MM.1S (cell line): ENCODE measurements around the gene CDH4.

ENCODE experiments used
- EZH2 ChIP-seq: fragments of 300-600 bp; sonication (generic); optimal IDR thresholded peaks from 2 replicates; pipeline ENCODE3; 2017; ENCODE audit warnings: low read depth, mild to moderate bottlenecking, antibody characterized with exemption, low read length, mixed read lengths
- TF ChIP-seq, protein P1 (sequence below): fragments of 300-600 bp; sonication (generic); IDR thresholded peaks from 2 replicates; pipeline ENCODE4 v1.5.1; 2016; ENCODE audit warnings: antibody characterized with exemption, low read length, mixed read lengths

GRCh38 chr20:61796738-61797137 is 544.7 kb downstream of the CDH4 start:
- TF ChIP-seq, protein P1, sequence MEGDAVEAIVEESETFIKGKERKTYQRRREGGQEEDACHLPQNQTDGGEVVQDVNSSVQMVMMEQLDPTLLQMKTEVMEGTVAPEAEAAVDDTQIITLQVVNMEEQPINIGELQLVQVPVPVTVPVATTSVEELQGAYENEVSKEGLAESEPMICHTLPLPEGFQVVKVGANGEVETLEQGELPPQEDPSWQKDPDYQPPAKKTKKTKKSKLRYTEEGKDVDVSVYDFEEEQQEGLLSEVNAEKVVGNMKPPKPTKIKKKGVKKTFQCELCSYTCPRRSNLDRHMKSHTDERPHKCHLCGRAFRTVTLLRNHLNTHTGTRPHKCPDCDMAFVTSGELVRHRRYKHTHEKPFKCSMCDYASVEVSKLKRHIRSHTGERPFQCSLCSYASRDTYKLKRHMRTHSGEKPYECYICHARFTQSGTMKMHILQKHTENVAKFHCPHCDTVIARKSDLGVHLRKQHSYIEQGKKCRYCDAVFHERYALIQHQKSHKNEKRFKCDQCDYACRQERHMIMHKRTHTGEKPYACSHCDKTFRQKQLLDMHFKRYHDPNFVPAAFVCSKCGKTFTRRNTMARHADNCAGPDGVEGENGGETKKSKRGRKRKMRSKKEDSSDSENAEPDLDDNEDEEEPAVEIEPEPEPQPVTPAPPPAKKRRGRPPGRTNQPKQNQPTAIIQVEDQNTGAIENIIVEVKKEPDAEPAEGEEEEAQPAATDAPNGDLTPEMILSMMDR, result no peak
- TF ChIP-seq EZH2, result no peak
